ENCODE data around the gene SCRN1. TPM values are rescaled to one million over a fixed set of nuclear protein-coding genes. Genes with fewer than 3 reads are reported as not detected.

SCRN1 gene
- total RNA-seq, 2 donors from 2014 or later, result 110 to 112 TPM

DNA sequence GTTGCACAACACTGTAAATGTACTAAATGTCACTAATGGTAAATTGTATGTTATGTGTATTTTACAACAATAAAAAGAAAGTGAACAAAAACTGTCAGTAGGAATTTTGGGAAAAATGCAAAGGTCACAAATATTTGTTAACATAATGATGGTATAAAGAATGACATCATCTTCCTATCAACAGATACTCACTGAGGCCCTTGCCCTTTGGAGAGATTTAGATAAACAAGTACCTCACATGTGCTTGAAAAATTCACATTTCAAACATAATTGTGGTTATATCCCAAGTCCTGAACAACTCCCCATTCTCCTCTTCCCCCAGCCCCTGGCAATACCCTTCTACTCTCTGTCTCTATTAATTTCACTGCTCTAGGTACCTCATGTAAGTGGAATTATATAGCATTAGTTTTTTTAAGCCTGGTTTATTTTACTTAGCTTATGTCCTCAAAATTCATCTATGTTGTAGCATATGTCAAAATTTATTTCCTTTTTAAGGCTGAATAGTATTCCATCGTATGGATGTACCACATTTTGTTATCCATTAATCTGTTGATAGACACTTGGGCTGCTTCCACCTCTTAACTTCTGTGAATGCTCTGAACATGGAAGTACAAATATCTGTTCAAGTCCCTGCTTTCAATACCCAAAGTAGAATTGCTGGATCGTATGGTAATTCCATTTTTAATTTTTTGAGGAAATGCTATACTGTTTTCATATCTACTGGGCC lies 92.8 kb downstream of the SCRN1 start:
- no peaks in the 10 kb centered on the region for H3K36me3 ChIP-seq (ENCODE audit: control insufficient read depth, insufficient read depth, low read length)
- H3K27me3 ChIP-seq (ENCODE audit: control insufficient read depth, insufficient read depth, low read length, poor library complexity, severe bottlenecking), result no peaks in the 10 kb centered on the region
- no peak for DNase-seq
- H3K9me3 ChIP-seq (ENCODE audit: control insufficient read depth, low read length), result peaks cover 9% of the 10 kb centered on the region
- H3K4me1 ChIP-seq (ENCODE audit: control insufficient read depth, insufficient read depth, low read length), result no peaks in the 10 kb centered on the region
- H3K36me3 Mint-ChIP-seq (ENCODE audit: low read depth), result peaks cover 29% of the 10 kb centered on the region
- H3K27ac ChIP-seq (ENCODE audit: low read depth, low read length), result no peak overlapping the region
- H3K4me3 ChIP-seq (ENCODE audit: low read length), result no peak overlapping the region
- no peak overlapping the region for H3K9ac ChIP-seq (ENCODE audit: extremely low read depth, low read length, poor library complexity, severe bottlenecking)
- TF ChIP-seq, protein P1, sequence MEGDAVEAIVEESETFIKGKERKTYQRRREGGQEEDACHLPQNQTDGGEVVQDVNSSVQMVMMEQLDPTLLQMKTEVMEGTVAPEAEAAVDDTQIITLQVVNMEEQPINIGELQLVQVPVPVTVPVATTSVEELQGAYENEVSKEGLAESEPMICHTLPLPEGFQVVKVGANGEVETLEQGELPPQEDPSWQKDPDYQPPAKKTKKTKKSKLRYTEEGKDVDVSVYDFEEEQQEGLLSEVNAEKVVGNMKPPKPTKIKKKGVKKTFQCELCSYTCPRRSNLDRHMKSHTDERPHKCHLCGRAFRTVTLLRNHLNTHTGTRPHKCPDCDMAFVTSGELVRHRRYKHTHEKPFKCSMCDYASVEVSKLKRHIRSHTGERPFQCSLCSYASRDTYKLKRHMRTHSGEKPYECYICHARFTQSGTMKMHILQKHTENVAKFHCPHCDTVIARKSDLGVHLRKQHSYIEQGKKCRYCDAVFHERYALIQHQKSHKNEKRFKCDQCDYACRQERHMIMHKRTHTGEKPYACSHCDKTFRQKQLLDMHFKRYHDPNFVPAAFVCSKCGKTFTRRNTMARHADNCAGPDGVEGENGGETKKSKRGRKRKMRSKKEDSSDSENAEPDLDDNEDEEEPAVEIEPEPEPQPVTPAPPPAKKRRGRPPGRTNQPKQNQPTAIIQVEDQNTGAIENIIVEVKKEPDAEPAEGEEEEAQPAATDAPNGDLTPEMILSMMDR (conservative IDR thresholded peaks at IDR 0.05), result no peak
- H3K4me1 Mint-ChIP-seq, result no peaks in the 10 kb centered on the region
- 94 to 100% methylated on average over 2 of the region's 2 CpGs for WGBS, 2 experiments (ENCODE audit: insufficient coverage in 1 of 2, insufficient read length in 1 of 2)
- H3K27ac Mint-ChIP-seq, result no peak overlapping the region
- peaks cover 12% of the 10 kb centered on the region for H3K9me3 Mint-ChIP-seq
- H3K27me3 Mint-ChIP-seq (ENCODE audit: insufficient read depth), result no peaks in the 10 kb centered on the region
- no peak overlapping the region for H3K4me3 Mint-ChIP-seq

DNA sequence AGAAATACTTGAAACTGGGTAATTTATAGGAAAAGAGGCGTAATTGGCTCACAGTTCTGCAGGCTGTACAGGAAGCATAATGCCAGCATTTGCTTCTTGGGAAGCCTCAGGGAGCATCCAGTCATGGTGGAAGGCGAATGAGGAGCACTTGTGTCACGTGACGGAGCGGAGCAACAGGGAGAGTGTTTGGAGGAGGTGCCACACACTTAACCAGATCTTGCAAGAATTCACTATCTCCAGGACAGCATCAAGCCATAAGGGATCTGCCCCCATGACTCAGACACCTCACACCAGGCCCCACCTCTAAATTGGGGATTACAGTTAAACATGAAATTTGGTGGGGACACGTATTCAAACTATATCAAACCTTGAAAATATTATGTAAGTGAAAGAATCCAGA lies 94.0 kb downstream of the SCRN1 start:
- no peaks in the 10 kb centered on the region for H3K4me1 Mint-ChIP-seq

DNA sequence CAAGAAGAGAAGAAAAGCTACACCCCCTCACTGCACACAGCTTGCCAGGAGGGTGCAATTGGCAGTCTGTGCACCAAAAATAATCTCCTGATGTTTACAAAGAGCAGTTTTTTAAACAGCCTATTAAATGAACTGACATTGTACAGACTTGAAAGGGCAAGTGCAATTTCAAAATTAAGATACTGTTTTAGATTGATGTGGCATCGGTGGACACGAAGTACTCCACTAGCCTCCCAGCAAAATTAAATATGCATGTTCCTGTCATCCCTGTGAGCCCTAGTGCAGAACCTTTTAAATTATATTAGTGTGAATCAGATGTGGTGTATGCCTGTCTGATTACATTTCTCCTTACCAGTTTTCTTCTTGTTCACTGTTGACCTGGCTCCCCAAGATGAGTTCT lies 95.3 kb downstream of the SCRN1 start:
- no peak for DNase-seq
- TF ChIP-seq, protein P1 (conservative IDR thresholded peaks at IDR 0.05), result no peak
- no peaks in the 10 kb centered on the region for H3K36me3 ChIP-seq (ENCODE audit: control insufficient read depth, insufficient read depth, low read length)
- no peak overlapping the region for H3K4me3 Mint-ChIP-seq
- peaks cover 29% of the 10 kb centered on the region for H3K36me3 Mint-ChIP-seq (ENCODE audit: low read depth)
- H3K9ac ChIP-seq (ENCODE audit: extremely low read depth, low read length, poor library complexity, severe bottlenecking), result no peak overlapping the region
- 97 to 100% methylated on average over 1 to 2 of the region's 2 CpGs for WGBS, 2 experiments (ENCODE audit: insufficient coverage in 1 of 2, insufficient read length in 1 of 2)
- no peak overlapping the region for H3K27ac Mint-ChIP-seq
- peaks cover 12% of the 10 kb centered on the region for H3K9me3 Mint-ChIP-seq
- H3K27me3 ChIP-seq (ENCODE audit: control insufficient read depth, insufficient read depth, low read length, poor library complexity, severe bottlenecking), result no peaks in the 10 kb centered on the region
- H3K27ac ChIP-seq (ENCODE audit: low read depth, low read length), result no peak overlapping the region
- no peaks in the 10 kb centered on the region for H3K4me1 Mint-ChIP-seq
- H3K4me1 ChIP-seq (ENCODE audit: control insufficient read depth, insufficient read depth, low read length), result no peaks in the 10 kb centered on the region
- H3K9me3 ChIP-seq (ENCODE audit: control insufficient read depth, low read length), result peaks cover 9% of the 10 kb centered on the region
- no peak overlapping the region for H3K4me3 ChIP-seq (ENCODE audit: low read length)
- H3K27me3 Mint-ChIP-seq (ENCODE audit: insufficient read depth), result no peaks in the 10 kb centered on the region

More for the DNA sequence above, 94.0 kb downstream of the SCRN1 start:
- no peak for DNase-seq
- no peaks in the 10 kb centered on the region for H3K27me3 Mint-ChIP-seq (ENCODE audit: insufficient read depth)
- Histone ChIP-seq H3K27me3 (ENCODE audit: control insufficient read depth, insufficient read depth, low read length, poor library complexity, severe bottlenecking) (no peaks in the 10 kb centered on the region), H3K36me3 (ENCODE audit: control insufficient read depth, insufficient read depth, low read length) (no peaks in the 10 kb centered on the region), H3K4me3 (ENCODE audit: low read length) (no peak overlapping the region), H3K27ac (ENCODE audit: low read depth, low read length) (no peak overlapping the region), H3K9ac (ENCODE audit: extremely low read depth, low read length, poor library complexity, severe bottlenecking) (no peak overlapping the region), H3K4me1 (ENCODE audit: control insufficient read depth, insufficient read depth, low read length) (no peaks in the 10 kb centered on the region), H3K9me3 (ENCODE audit: control insufficient read depth, low read length) (peaks cover 9% of the 10 kb centered on the region)
- peaks cover 29% of the 10 kb centered on the region for H3K36me3 Mint-ChIP-seq (ENCODE audit: low read depth)
- H3K4me3 Mint-ChIP-seq, result no peak overlapping the region
- TF ChIP-seq, protein P1 (conservative IDR thresholded peaks at IDR 0.05), result no peak
- 79 to 95% methylated on average over 4 to 6 of the region's 6 CpGs for WGBS, 2 experiments (ENCODE audit: insufficient coverage in 1 of 2, insufficient read length in 1 of 2)
- no peak overlapping the region for H3K27ac Mint-ChIP-seq
- peaks cover 12% of the 10 kb centered on the region for H3K9me3 Mint-ChIP-seq

Data from endodermal cell (in vitro differentiated cells).